ENCODE measurements around the gene BORCS6. TPM values are rescaled to one million over a fixed set of nuclear protein-coding genes. Genes with fewer than 3 reads are reported as not detected.

The BORCS6 gene
- total and polyA plus RNA-seq, 2 of the 13 experiments (the other 11 are each of a cell fraction or from before 2014, with no cell fraction given), result 2.0 to 5.1 TPM

DNA sequence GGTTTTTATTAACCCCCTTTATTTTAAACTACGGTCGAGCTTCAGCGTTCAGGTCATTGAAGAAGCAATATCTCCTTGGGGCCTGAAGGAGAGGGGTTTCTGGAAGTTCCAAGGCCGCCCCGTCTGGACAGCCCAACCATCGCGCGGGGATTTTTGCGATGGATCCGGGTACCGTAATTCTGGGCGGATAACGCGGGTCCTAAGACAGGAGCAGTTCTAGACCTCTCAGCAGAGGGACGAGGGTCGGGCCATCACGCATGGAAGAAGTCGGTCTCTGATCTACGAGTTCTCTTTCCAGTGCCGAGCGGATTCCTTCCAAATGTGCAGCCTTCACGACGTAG is 3.6 kb downstream of the BORCS6 start:
- ChIA-PET POLR2A (interaction anchor here (0.9 to 9.9 kb wide), 7 partner anchors 11 to 109 kb away, joined by 3 to 160 read pairs (median 6); partner anchors contain the start of genes PFAS, SLC25A35 and TMEM107), CTCF (ENCODE audit: low intra/inter-chr PET ratio, low total read pairs) (interaction anchor here (0.8 to 1.3 kb wide), 2 partner anchors 48 to 65 kb away, joined by 3 to 6 read pairs; no protein-coding TSS in a partner anchor)
- peak overlapping the region; percentile 71 to 93 (median 87) for H3K4me3 ChIP-seq (replicated peaks in 1 of 3; ENCODE audit: insufficient read depth in 1 of 3, low read depth in 2 of 3, low read length in 3 of 3)
- no peak for DNase-seq (ENCODE audit: low spot score)
- H3K4me2 ChIP-seq (ENCODE audit: low read depth, low read length), result peak overlapping the region; percentile 98
- intact Hi-C loops (cut with micrococcal nuclease; ENCODE audit: unreplicated experiment) (loop anchor here (2.0 to 5.0 kb wide), 2 partner anchors 49 to 68 kb away; partner anchors contain the start of gene ALOXE3), in situ Hi-C loops (cut with HindIII; ENCODE audit: extremely low pct_ligation_motif_present, low pct_unique_long_range_greater_than_20kb) (loop anchor here (5.0 to 10.0 kb wide), 2 partner anchors 36 to 62 kb away; partner anchors contain the start of gene HES7)
- H4K20me1 ChIP-seq (ENCODE audit: insufficient read depth, low read length), result peaks cover 6% of the 10 kb centered on the region
- peaks cover 8% of the 10 kb centered on the region for H3K79me2 ChIP-seq (ENCODE audit: insufficient read depth, low read length)
- H3K4me1 ChIP-seq (ENCODE audit: insufficient read depth, low read length), result peaks cover 39% of the 10 kb centered on the region
- no peaks in the 10 kb centered on the region for H3K36me3 ChIP-seq (replicated peaks in 1 of 2; ENCODE audit: control insufficient read depth in 1 of 2, insufficient read depth in 2 of 2, low read length in 2 of 2)
- 0% methylated on average over 12 of the region's 23 CpGs for WGBS (ENCODE audit: low lambda C conversion rate)
- H3K9ac ChIP-seq (ENCODE audit: insufficient read depth, low read depth, low read length), result peak overlapping the region; percentile 82
- FAIRE-seq, result no peak
- no peaks in the 10 kb centered on the region for H3K9me3 ChIP-seq (ENCODE audit: low read length)
- BruUV-seq (replicated peaks), result no TSS peak
- no peaks in the 10 kb centered on the region; a peak in 1 of 5 replicates for H3K27me3 ChIP-seq (ENCODE audit: control insufficient read depth in 1 of 2, insufficient read depth in 2 of 2, low read length in 2 of 2)
- H3K27ac ChIP-seq (ENCODE audit: extremely low read length, insufficient read depth, low read length), result peak overlapping the region; percentile 81
- H2AFZ ChIP-seq (ENCODE audit: low read length), result peak overlapping the region; percentile 56
- ATAC-seq, result no peak
- TF ChIP-seq SMC3 (IDR thresholded peaks at IDR 0.05; ENCODE audit: low read length) (no peak), ATF7 (IDR thresholded peaks at IDR 0.05) (no peak), ATF7 (CRISPR knock-in tag; IDR thresholded peaks at IDR 0.05) (peak; percentile 69; the same call in 1 of the 2 replicates), ATAD3A (CRISPR knock-in tag; IDR thresholded peaks at IDR 0.05) (no peak), REL (CRISPR knock-in tag; conservative IDR thresholded peaks at IDR 0.05) (peak; percentile 29; the same call in 1 of the 2 replicates), ZSCAN31 (CRISPR knock-in tag; IDR thresholded peaks at IDR 0.05; ENCODE audit: low read depth) (peak; percentile 57; the same call in 1 of the 2 replicates), POGZ (CRISPR knock-in tag; IDR thresholded peaks at IDR 0.05) (0 out of 2 replicates have a peak, but pooled peaks have one; percentile 16), PRPF4 (IDR thresholded peaks at IDR 0.05; ENCODE audit: low read depth, low read length, poor library complexity, severe bottlenecking) (no peak), ZNF496 (CRISPR knock-in tag; IDR thresholded peaks at IDR 0.05; ENCODE audit: insufficient replicate concordance) (no peak), RORA (CRISPR knock-in tag; IDR thresholded peaks at IDR 0.05) (peak; percentile 86; the same call in 1 of the 2 replicates), NR2C2 (CRISPR knock-in tag; IDR thresholded peaks at IDR 0.05; ENCODE audit: borderline replicate concordance) (peak; percentile 14; the same call in 1 of the 2 replicates), ZNF546 (CRISPR knock-in tag; conservative IDR thresholded peaks at IDR 0.05) (no peak; the same call in none of the 2 replicates), ARNT2 (CRISPR knock-in tag; IDR thresholded peaks at IDR 0.05; ENCODE audit: low read depth) (no peak), ZNF577 (CRISPR knock-in tag; IDR thresholded peaks at IDR 0.05; ENCODE audit: borderline replicate concordance, low read depth) (0 out of 2 replicates have a peak, but pooled peaks have one; percentile 38), EZH2 (conservative IDR thresholded peaks at IDR 0.05; ENCODE audit: low read depth, low read length) (no peak), ZNF790 (CRISPR knock-in tag; IDR thresholded peaks at IDR 0.05; ENCODE audit: borderline replicate concordance) (peak; percentile 55; the same call in 1 of the 2 replicates), EED (CRISPR knock-in tag; IDR thresholded peaks at IDR 0.05) (peak; percentile 68; the same call in 1 of the 2 replicates), ZSCAN29 (CRISPR knock-in tag; conservative IDR thresholded peaks at IDR 0.05) (0 out of 2 replicates have a peak, but pooled peaks have one; percentile 57), RBAK (CRISPR knock-in tag; IDR thresholded peaks at IDR 0.05) (no peak), ZNF777 (CRISPR knock-in tag; IDR thresholded peaks at IDR 0.05) (peak; percentile 88), ZNF441 (CRISPR knock-in tag; IDR thresholded peaks at IDR 0.05; ENCODE audit: borderline replicate concordance) (peak; percentile 55; the same call in 1 of the 2 replicates)
- TF ChIP-seq, protein P1, sequence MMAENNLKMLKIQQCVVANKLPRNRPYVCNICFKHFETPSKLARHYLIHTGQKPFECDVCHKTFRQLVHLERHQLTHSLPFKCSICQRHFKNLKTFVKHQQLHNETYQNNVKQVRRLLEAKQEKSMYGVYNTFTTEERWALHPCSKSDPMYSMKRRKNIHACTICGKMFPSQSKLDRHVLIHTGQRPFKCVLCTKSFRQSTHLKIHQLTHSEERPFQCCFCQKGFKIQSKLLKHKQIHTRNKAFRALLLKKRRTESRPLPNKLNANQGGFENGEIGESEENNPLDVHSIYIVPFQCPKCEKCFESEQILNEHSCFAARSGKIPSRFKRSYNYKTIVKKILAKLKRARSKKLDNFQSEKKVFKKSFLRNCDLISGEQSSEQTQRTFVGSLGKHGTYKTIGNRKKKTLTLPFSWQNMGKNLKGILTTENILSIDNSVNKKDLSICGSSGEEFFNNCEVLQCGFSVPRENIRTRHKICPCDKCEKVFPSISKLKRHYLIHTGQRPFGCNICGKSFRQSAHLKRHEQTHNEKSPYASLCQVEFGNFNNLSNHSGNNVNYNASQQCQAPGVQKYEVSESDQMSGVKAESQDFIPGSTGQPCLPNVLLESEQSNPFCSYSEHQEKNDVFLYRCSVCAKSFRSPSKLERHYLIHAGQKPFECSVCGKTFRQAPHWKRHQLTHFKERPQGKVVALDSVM (CRISPR knock-in tag; IDR thresholded peaks at IDR 0.05), result peak; percentile 11; the same call in 1 of the 2 replicates
- TF ChIP-seq, protein P2, sequence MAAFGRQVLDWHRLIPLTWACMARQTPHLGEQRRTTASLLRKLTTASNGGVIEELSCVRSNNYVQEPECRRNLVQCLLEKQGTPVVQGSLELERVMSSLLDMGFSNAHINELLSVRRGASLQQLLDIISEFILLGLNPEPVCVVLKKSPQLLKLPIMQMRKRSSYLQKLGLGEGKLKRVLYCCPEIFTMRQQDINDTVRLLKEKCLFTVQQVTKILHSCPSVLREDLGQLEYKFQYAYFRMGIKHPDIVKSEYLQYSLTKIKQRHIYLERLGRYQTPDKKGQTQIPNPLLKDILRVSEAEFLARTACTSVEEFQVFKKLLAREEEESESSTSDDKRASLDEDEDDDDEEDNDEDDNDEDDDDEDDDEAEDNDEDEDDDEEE (CRISPR knock-in tag; IDR thresholded peaks at IDR 0.05), result peak; percentile 83; the same call in 1 of the 2 replicates

Data from HepG2 (cell line).